Colonic mucosa (tissue), 4 donors: ENCODE results near the gene GUSB. TPM values are rescaled to one million over a fixed set of nuclear protein-coding genes. Genes with fewer than 3 reads are reported as not detected.

Source experiments
- DNase-seq: peaks from one replicate; pipeline ENCODE4 v3.0.0-alpha.2; 2020
- H3K27ac ChIP-seq: fragments of 200-600 bp; one replicate; pipeline ENCODE4 v1.8.0; 2021
- H3K27me3 ChIP-seq: fragments of 200-600 bp; one replicate; pipeline ENCODE4 v1.8.0; 2021
- H3K36me3 ChIP-seq: fragments of 200-600 bp; one replicate; pipeline ENCODE4 v1.8.0; 2021
- H3K4me1 ChIP-seq: fragments of 200-600 bp; one replicate; pipeline ENCODE4 v1.8.0; 2021; ENCODE audit warnings: mild to moderate bottlenecking
- H3K4me3 ChIP-seq: fragments of 200-600 bp; one replicate; pipeline ENCODE4 v1.8.0; 2021
- H3K9ac ChIP-seq, 2 donors: one replicate each; pipeline ENCODE4 v1.7.0; 2013; ENCODE audit warnings: control low read depth in 2 of 2, low read depth in 2 of 2, low read length in 2 of 2
- H3K9me3 ChIP-seq: fragments of 200-600 bp; one replicate; pipeline ENCODE4 v1.8.0; 2021
- CTCF ChIP-seq: fragments of 200-600 bp; IDR thresholded peaks from one replicate; pipeline ENCODE4 v1.8.0; 2022; ENCODE audit warnings: antibody characterized with exemption, mild to moderate bottlenecking
- intact Hi-C: fragments of 100-400 bp; cut with DNase I; formaldehyde crosslinking; loops from one replicate; pipeline ENCODE4 v1.14.1; 2022
- total RNA-seq, 2 donors: library from RNA; stranded (reverse); fragmentation: NEBNext Ultra II Directional in 1 of 2; extraction: Animal tissue kit (Norgen Biotek cat#: 25700) in 1 of 2; gene quantifications; one replicate each; pipeline ENCODE4 v1.2.1, GENCODE V29; 2021
- donor health status: healthy.
- donor health status: DM: no; HTN: no; CAD: no.
- donor health status: DM: no; HTN: no; CAD: no.

GUSB gene
- total RNA-seq, 2 donors from 2014 or later, result 63.7 to 80.0 TPM

- Histone ChIP-seq H3K4me1 (peaks cover 5% of the 10 kb centered on the region), H3K36me3 (peaks cover 9% of the 10 kb centered on the region), H3K27ac (no peak overlapping the region), H3K4me3 (no peak overlapping the region), H3K9ac (no peak overlapping the region), H3K9me3 (no peaks in the 10 kb centered on the region), H3K27me3 (no peaks in the 10 kb centered on the region)
- no peak for DNase-seq
- no peak for TF ChIP-seq CTCF
- intact Hi-C loops, result no loop called here
Measured at GRCh38 chr7:65975814-65976445, 6.1 kb downstream of the GUSB start.

- H3K9ac ChIP-seq, result no peak overlapping the region
- no peaks in the 10 kb centered on the region for H3K27me3 ChIP-seq
- H3K27ac ChIP-seq, result no peak overlapping the region
- intact Hi-C loops, result no loop called here
- H3K36me3 ChIP-seq, result peaks cover 13% of the 10 kb centered on the region
- no peak for DNase-seq
- TF ChIP-seq CTCF, result no peak
- no peaks in the 10 kb centered on the region for H3K9me3 ChIP-seq
- H3K4me1 ChIP-seq, result no peaks in the 10 kb centered on the region
- H3K4me3 ChIP-seq, result no peak overlapping the region
Measured at GRCh38 chr7:65974876-65975275, 7.1 kb downstream of the GUSB start.

DNA sequence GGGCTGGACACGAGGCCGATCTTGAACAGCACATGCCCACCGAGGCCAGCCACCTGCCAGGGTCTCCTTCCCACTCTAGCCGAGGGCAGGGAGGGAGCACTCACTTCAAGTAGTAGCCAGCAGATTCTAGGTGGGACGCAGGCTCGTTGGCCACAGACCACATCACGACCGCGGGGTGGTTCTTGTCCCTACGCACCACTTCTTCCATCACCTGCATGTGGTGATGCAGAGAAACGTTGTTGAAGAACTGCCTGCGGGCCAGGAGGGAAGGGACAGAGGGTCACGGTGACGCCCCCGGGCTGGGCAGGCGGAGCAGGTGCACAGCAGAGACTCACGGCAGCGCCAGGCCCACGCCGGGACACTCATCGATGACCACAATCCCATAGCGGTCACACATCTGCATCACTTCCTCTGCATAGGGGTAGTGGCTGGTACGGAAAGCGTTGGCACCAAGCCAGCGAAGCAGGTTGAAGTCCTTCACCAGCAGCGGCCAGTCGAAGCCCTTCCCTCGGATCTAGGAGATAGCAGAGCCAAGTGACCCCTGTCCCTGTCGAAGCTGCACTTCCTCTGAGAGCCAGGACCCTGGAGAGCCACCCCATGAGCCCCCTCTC lies 7.7 kb downstream of the GUSB start:
- H3K9me3 ChIP-seq, result no peaks in the 10 kb centered on the region
- H3K36me3 ChIP-seq, result peaks cover 13% of the 10 kb centered on the region
- no peak for DNase-seq
- no peak for TF ChIP-seq CTCF
- intact Hi-C loops, result no loop called here
- no peak overlapping the region for H3K9ac ChIP-seq
- H3K4me1 ChIP-seq, result no peaks in the 10 kb centered on the region
- no peak overlapping the region for H3K27ac ChIP-seq
- no peak overlapping the region for H3K4me3 ChIP-seq
- no peaks in the 10 kb centered on the region for H3K27me3 ChIP-seq

DNA sequence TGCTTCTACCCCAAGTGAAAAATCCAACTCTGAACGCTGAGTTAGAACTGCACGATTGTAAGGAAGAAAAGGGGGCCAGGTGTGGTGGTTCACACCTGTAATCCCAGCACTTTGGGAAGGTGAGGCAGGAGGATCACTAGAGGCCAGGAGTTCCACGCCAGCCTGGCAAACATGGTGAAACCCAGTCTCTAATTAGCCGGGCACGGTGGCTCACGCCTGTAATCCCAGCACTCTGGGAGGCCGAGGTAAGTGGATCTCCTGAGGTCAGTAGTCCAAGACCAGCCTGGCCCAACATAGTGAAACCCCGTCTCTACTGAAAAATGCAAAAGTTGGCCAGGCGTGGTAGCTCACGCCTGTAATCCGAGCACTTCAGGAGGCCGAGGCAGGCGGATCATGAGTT lies 9.0 kb downstream of the GUSB start:
- no peak for DNase-seq
- no peaks in the 10 kb centered on the region for H3K4me1 ChIP-seq
- intact Hi-C loops, result no loop called here
- H3K9me3 ChIP-seq, result no peaks in the 10 kb centered on the region
- peaks cover 13% of the 10 kb centered on the region for H3K36me3 ChIP-seq
- H3K27ac ChIP-seq, result no peak overlapping the region
- H3K4me3 ChIP-seq, result no peak overlapping the region
- no peak overlapping the region for H3K9ac ChIP-seq
- no peaks in the 10 kb centered on the region for H3K27me3 ChIP-seq
- no peak for TF ChIP-seq CTCF

GRCh38 chr7:65971021-65971420 lies 11.0 kb downstream of the GUSB start:
- intact Hi-C loops, result no loop called here
- DNase-seq, result no peak
- H3K27ac ChIP-seq, result no peak overlapping the region
- H3K4me1 ChIP-seq, result no peaks in the 10 kb centered on the region
- no peak for TF ChIP-seq CTCF
- H3K36me3 ChIP-seq, result peaks cover 23% of the 10 kb centered on the region
- no peaks in the 10 kb centered on the region for H3K27me3 ChIP-seq
- H3K9me3 ChIP-seq, result no peaks in the 10 kb centered on the region
- no peak overlapping the region for H3K4me3 ChIP-seq
- no peak overlapping the region for H3K9ac ChIP-seq
